Liver (tissue), 9 donors: ENCODE results near the gene ZSCAN22. TPM values are rescaled to one million over a fixed set of nuclear protein-coding genes. Genes with fewer than 3 reads are reported as not detected.

Experiments used
- DNase-seq: peaks from one replicate; pipeline ENCODE4 v3.0.0-alpha.2; 2017; ENCODE audit warnings: low spot score
- H3K27ac ChIP-seq, 2 donors: one replicate each; pipeline ENCODE4 v1.7.0; 2013; ENCODE audit warnings: inconsistent platforms in 2 of 2, low read length in 2 of 2, control low read depth in 1 of 2, low read depth in 1 of 2, mild to moderate bottlenecking in 1 of 2
- H3K27me3 ChIP-seq, 4 donors: one replicate each; pipeline versions ENCODE4 v1.6.1 to v1.7.0; 2013; ENCODE audit warnings: low read length in 3 of 4, inconsistent platforms in 1 of 4, mild to moderate bottlenecking in 1 of 4, moderate library complexity in 1 of 4; ENCODE audit not compliant: control insufficient read depth in 4 of 4, insufficient read depth in 4 of 4
- H3K36me3 ChIP-seq, 4 donors: one replicate each; pipeline versions ENCODE4 v1.6.1 to v1.7.0; 2013; ENCODE audit warnings: low read length in 3 of 4, mild to moderate bottlenecking in 3 of 4, low read depth in 1 of 4, moderate library complexity in 1 of 4; ENCODE audit not compliant: control insufficient read depth in 4 of 4, insufficient read depth in 3 of 4
- H3K4me1 ChIP-seq, 4 donors: one replicate each; pipeline versions ENCODE4 v1.6.1 to v1.7.0; 2013; ENCODE audit warnings: low read length in 3 of 4, mild to moderate bottlenecking in 3 of 4, moderate library complexity in 1 of 4; ENCODE audit not compliant: control insufficient read depth in 4 of 4, insufficient read depth in 4 of 4
- H3K4me3 ChIP-seq, 3 donors: one replicate each; pipeline versions ENCODE4 v1.6.1 to v1.7.0; 2013; ENCODE audit warnings: low read length in 3 of 3, control low read depth in 1 of 3, low read depth in 1 of 3, mild to moderate bottlenecking in 1 of 3
- H3K9ac ChIP-seq, 2 donors: one replicate each; pipeline ENCODE4 v1.7.0; 2013; ENCODE audit warnings: low read length in 2 of 2, mild to moderate bottlenecking in 2 of 2, moderate library complexity in 2 of 2, control low read depth in 1 of 2, low read depth in 1 of 2
- H3K9me3 ChIP-seq, 4 donors: one replicate each; pipeline versions ENCODE4 v1.6.1 to v1.7.0; 2013; ENCODE audit warnings: low read length in 3 of 4; ENCODE audit not compliant: control insufficient read depth in 4 of 4
- ATF3 ChIP-seq: IDR thresholded peaks from 2 replicates; pipeline ENCODE4 v1.6.1; 2016; ENCODE audit warnings: antibody characterized with exemption
- EGR1 ChIP-seq, 2 donors: IDR thresholded peaks; 2 replicates each; pipeline ENCODE4 v1.6.1; 2016 to 2018; ENCODE audit warnings: antibody characterized with exemption in 2 of 2, low read depth in 2 of 2
- FOXA1 ChIP-seq: IDR thresholded peaks from 2 replicates; pipeline ENCODE4 v1.6.1; 2016; ENCODE audit warnings: antibody characterized with exemption
- FOXA2 ChIP-seq: IDR thresholded peaks from 2 replicates; pipeline ENCODE4 v1.6.1; 2016; ENCODE audit warnings: antibody characterized with exemption
- GABPA ChIP-seq, 2 donors: IDR thresholded peaks in 1 of 2; conservative IDR thresholded peaks in 1 of 2; 2 replicates each; pipeline ENCODE4 v1.6.1; 2016; ENCODE audit warnings: antibody characterized with exemption in 2 of 2, mild to moderate bottlenecking in 1 of 2, moderate library complexity in 1 of 2
- HNF4A ChIP-seq, 2 donors: conservative IDR thresholded peaks; 2 replicates each; pipeline ENCODE4 v1.6.1; 2016; ENCODE audit warnings: antibody characterized with exemption in 2 of 2, mild to moderate bottlenecking in 2 of 2
- HNF4G ChIP-seq: IDR thresholded peaks from 2 replicates; pipeline ENCODE4 v1.6.1; 2016; ENCODE audit warnings: antibody characterized with exemption
- JUND ChIP-seq, 2 donors: IDR thresholded peaks; 2 replicates each; pipeline ENCODE4 v1.6.1; 2016; ENCODE audit warnings: antibody characterized with exemption in 2 of 2
- NR2F2 ChIP-seq: IDR thresholded peaks from 2 replicates; pipeline ENCODE4 v1.6.1; 2016; ENCODE audit warnings: antibody characterized with exemption
- RAD21 ChIP-seq, 2 donors: IDR thresholded peaks; 2 replicates each; pipeline ENCODE4 v1.6.1; 2016; ENCODE audit warnings: antibody characterized with exemption in 2 of 2, mild to moderate bottlenecking in 2 of 2
- RXRA ChIP-seq, 2 donors: IDR thresholded peaks; 2 replicates each; pipeline ENCODE4 v1.6.1; 2017 to 2018; ENCODE audit warnings: antibody characterized with exemption in 2 of 2, mild to moderate bottlenecking in 1 of 2
- SP1 ChIP-seq: IDR thresholded peaks from 2 replicates; pipeline ENCODE4 v1.6.1; 2018; ENCODE audit warnings: antibody characterized with exemption, mild to moderate bottlenecking
- TAF1 ChIP-seq: conservative IDR thresholded peaks from 2 replicates; pipeline ENCODE4 v1.6.1; 2016; ENCODE audit warnings: antibody characterized with exemption, mild to moderate bottlenecking
- YY1 ChIP-seq: IDR thresholded peaks from 2 replicates; pipeline ENCODE4 v1.6.1; 2016; ENCODE audit warnings: antibody characterized with exemption, mild to moderate bottlenecking
- WGBS: extraction: QIAGEN DNeasy Blood & Tissue Kit; methylation state at CpG from one replicate; pipeline ENCODE4 v1.1.7; 2013; 5-methylcytosine and 5-hydroxymethylcytosine counted together
- polyA plus RNA-seq, 2 donors: library from polyadenylated mRNA; stranded (reverse) in 1 of 2; unstranded in 1 of 2; fragments of 200-250 nt in 1 of 2; fragments of >200 nt in 1 of 2; fragmentation: Nextera tagmentation in 1 of 2; extraction: Ambion mirVana in 1 of 2; gene quantifications; one replicate each; pipeline versions ENCODE4 v1.2.1 to v1.2.3, GENCODE V29; 2013 to 2015
- total RNA-seq, 2 donors: library from RNA; depleted of rRNA; stranded (reverse); fragments of >200 nt; gene quantifications; one replicate each; pipeline ENCODE4 v1.2.3, GENCODE V29; 2014
- TF ChIP-seq, protein P1 (sequence below): fragments of 150-350 bp; IDR thresholded peaks from 2 replicates; pipeline ENCODE4 v1.5.1; 2017; ENCODE audit warnings: improper control_type of control experiment, low read depth, low read length; ENCODE audit not compliant: missing input control
- TF ChIP-seq, protein P2 (sequence below): IDR thresholded peaks from 2 replicates; pipeline ENCODE4 v1.6.1; 2016; ENCODE audit warnings: antibody characterized with exemption
- TF ChIP-seq, protein P3 (sequence below): IDR thresholded peaks from 2 replicates; pipeline ENCODE4 v1.6.1; 2016; ENCODE audit warnings: antibody characterized with exemption, mild to moderate bottlenecking
- TF ChIP-seq, protein P4 (sequence below): IDR thresholded peaks from 2 replicates; pipeline ENCODE4 v1.6.1; 2016; ENCODE audit warnings: antibody characterized with exemption
- donor health status: healthy.
- donor health status: healthy.
- donor health status: healthy.
- donor health status: healthy.
- donor health status: healthy.

The ZSCAN22 gene
- total and polyA plus RNA-seq, 4 donors = 0.88 to 3.5 (median 2.0) TPM

- TF ChIP-seq RAD21 (IDR thresholded peaks at IDR 0.05) = no peak
- no peak for TF ChIP-seq FOXA2
- TF ChIP-seq YY1 = no peak
Observed at GRCh38 chr19:58354478-58355030, 27.8 kb downstream of the ZSCAN22 start (continued).

DNA sequence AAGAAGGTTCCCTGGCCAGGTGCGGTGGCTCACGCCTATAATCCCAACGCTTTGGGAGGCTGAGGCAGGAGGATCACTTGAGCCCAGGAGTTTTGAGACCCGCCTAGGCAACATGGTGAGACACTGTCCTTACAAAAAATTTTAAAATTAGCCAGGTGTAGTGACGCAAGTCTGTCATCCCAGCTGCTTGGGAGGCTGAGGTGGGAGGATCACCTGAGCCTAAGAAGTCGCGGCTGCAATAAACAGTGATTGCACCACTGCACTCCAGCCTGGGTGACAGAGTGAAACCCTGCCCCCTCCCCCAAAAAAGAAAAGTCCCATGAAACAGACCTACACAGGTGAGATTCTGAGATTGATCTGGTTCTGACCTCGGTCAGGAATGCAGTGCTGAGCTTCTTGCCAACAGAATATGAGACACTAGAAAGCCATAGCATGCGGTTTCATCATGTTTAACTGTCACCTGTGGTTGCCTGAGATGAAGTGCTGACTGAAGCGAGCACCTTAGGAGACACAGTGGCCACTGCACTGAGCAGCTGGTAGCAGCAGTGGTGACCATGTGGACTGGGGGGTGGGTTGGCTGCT, 28.5 kb downstream of the ZSCAN22 start:
- H3K4me3 ChIP-seq = no peak overlapping the region
- no peaks in the 10 kb centered on the region for H3K9me3 ChIP-seq
- TF ChIP-seq FOXA1 (no peak), JUND (IDR thresholded peaks at IDR 0.05) (no peak), HNF4A (conservative IDR thresholded peaks at IDR 0.05) (peak in 1 of 2 donors; percentile 37), SP1 (peak; percentile 5), ATF3 (no peak), NR2F2 (no peak), HNF4G (no peak), FOXA2 (no peak), RAD21 (IDR thresholded peaks at IDR 0.05) (no peak), RXRA (IDR thresholded peaks at IDR 0.05) (peak; percentile 33 to 51), TAF1 (no peak), GABPA (IDR thresholded peaks at IDR 0.05 in 1 of 2, conservative IDR thresholded peaks at IDR 0.05 in 1 of 2) (no peak), YY1 (no peak), EGR1 (IDR thresholded peaks at IDR 0.05; ENCODE audit: low read depth in 2 of 2) (no peak)
- TF ChIP-seq, protein P1, sequence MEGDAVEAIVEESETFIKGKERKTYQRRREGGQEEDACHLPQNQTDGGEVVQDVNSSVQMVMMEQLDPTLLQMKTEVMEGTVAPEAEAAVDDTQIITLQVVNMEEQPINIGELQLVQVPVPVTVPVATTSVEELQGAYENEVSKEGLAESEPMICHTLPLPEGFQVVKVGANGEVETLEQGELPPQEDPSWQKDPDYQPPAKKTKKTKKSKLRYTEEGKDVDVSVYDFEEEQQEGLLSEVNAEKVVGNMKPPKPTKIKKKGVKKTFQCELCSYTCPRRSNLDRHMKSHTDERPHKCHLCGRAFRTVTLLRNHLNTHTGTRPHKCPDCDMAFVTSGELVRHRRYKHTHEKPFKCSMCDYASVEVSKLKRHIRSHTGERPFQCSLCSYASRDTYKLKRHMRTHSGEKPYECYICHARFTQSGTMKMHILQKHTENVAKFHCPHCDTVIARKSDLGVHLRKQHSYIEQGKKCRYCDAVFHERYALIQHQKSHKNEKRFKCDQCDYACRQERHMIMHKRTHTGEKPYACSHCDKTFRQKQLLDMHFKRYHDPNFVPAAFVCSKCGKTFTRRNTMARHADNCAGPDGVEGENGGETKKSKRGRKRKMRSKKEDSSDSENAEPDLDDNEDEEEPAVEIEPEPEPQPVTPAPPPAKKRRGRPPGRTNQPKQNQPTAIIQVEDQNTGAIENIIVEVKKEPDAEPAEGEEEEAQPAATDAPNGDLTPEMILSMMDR = no peak
- TF ChIP-seq, protein P2, sequence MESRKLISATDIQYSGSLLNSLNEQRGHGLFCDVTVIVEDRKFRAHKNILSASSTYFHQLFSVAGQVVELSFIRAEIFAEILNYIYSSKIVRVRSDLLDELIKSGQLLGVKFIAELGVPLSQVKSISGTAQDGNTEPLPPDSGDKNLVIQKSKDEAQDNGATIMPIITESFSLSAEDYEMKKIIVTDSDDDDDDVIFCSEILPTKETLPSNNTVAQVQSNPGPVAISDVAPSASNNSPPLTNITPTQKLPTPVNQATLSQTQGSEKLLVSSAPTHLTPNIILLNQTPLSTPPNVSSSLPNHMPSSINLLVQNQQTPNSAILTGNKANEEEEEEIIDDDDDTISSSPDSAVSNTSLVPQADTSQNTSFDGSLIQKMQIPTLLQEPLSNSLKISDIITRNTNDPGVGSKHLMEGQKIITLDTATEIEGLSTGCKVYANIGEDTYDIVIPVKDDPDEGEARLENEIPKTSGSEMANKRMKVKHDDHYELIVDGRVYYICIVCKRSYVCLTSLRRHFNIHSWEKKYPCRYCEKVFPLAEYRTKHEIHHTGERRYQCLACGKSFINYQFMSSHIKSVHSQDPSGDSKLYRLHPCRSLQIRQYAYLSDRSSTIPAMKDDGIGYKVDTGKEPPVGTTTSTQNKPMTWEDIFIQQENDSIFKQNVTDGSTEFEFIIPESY = no peak
- TF ChIP-seq, protein P3, sequence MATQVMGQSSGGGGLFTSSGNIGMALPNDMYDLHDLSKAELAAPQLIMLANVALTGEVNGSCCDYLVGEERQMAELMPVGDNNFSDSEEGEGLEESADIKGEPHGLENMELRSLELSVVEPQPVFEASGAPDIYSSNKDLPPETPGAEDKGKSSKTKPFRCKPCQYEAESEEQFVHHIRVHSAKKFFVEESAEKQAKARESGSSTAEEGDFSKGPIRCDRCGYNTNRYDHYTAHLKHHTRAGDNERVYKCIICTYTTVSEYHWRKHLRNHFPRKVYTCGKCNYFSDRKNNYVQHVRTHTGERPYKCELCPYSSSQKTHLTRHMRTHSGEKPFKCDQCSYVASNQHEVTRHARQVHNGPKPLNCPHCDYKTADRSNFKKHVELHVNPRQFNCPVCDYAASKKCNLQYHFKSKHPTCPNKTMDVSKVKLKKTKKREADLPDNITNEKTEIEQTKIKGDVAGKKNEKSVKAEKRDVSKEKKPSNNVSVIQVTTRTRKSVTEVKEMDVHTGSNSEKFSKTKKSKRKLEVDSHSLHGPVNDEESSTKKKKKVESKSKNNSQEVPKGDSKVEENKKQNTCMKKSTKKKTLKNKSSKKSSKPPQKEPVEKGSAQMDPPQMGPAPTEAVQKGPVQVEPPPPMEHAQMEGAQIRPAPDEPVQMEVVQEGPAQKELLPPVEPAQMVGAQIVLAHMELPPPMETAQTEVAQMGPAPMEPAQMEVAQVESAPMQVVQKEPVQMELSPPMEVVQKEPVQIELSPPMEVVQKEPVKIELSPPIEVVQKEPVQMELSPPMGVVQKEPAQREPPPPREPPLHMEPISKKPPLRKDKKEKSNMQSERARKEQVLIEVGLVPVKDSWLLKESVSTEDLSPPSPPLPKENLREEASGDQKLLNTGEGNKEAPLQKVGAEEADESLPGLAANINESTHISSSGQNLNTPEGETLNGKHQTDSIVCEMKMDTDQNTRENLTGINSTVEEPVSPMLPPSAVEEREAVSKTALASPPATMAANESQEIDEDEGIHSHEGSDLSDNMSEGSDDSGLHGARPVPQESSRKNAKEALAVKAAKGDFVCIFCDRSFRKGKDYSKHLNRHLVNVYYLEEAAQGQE = no peak
- TF ChIP-seq, protein P4, sequence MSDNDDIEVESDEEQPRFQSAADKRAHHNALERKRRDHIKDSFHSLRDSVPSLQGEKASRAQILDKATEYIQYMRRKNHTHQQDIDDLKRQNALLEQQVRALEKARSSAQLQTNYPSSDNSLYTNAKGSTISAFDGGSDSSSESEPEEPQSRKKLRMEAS = no peak
- peaks cover 18 to 64% (median 46%) of the 10 kb centered on the region in 4 donors for H3K4me1 ChIP-seq
- no peak for DNase-seq
- H3K36me3 ChIP-seq = no peaks in the 10 kb centered on the region
- no peak overlapping the region for H3K9ac ChIP-seq
- H3K27me3 ChIP-seq = no peaks in the 10 kb centered on the region
- H3K27ac ChIP-seq = peak overlapping the region in 1 of 2 donors; percentile 43
- WGBS = 67% methylated on average over 10 of the region's 10 CpGs
